Measurements from ENCODE around the gene CARD11. TPM values are rescaled to one million over a fixed set of nuclear protein-coding genes. Genes with fewer than 3 reads are reported as not detected.

Gene CARD11
- total RNA-seq, 2 donors from 2014 or later, result 0.87 to 2.4 TPM

- Histone ChIP-seq H3K36me3 (no peaks in the 10 kb centered on the region), H3K4me1 (replicated peaks) (no peaks in the 10 kb centered on the region), H3K9me3 (no peaks in the 10 kb centered on the region), H3K27me3 (replicated peaks; ENCODE audit: insufficient read depth) (no peaks in the 10 kb centered on the region), H3K27ac (no peak overlapping the region), H3K4me3 (no peak overlapping the region)
- DNase-seq (ENCODE audit: low spot score), result no peak
- intact Hi-C loops (cut with DNase I), result no loop called here
- TF ChIP-seq POLR2A (IDR thresholded peaks at IDR 0.05) (no peak), POLR2AphosphoS5 (IDR thresholded peaks at IDR 0.05) (no peak)
- TF ChIP-seq, protein P1, sequence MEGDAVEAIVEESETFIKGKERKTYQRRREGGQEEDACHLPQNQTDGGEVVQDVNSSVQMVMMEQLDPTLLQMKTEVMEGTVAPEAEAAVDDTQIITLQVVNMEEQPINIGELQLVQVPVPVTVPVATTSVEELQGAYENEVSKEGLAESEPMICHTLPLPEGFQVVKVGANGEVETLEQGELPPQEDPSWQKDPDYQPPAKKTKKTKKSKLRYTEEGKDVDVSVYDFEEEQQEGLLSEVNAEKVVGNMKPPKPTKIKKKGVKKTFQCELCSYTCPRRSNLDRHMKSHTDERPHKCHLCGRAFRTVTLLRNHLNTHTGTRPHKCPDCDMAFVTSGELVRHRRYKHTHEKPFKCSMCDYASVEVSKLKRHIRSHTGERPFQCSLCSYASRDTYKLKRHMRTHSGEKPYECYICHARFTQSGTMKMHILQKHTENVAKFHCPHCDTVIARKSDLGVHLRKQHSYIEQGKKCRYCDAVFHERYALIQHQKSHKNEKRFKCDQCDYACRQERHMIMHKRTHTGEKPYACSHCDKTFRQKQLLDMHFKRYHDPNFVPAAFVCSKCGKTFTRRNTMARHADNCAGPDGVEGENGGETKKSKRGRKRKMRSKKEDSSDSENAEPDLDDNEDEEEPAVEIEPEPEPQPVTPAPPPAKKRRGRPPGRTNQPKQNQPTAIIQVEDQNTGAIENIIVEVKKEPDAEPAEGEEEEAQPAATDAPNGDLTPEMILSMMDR (IDR thresholded peaks at IDR 0.05), result no peak
- WGBS, result 91% methylated on average over 13 of the region's 13 CpGs
Observed at GRCh38 chr7:2930310-2931033, 113.2 kb downstream of the CARD11 start.

- no peak for TF ChIP-seq POLR2A (IDR thresholded peaks at IDR 0.05)
- TF ChIP-seq POLR2AphosphoS5 (IDR thresholded peaks at IDR 0.05), result no peak
- TF ChIP-seq, protein P1 (IDR thresholded peaks at IDR 0.05), result no peak
- no peak for DNase-seq (ENCODE audit: low spot score)
- Histone ChIP-seq H3K9me3 (no peaks in the 10 kb centered on the region), H3K4me3 (no peak overlapping the region), H3K27me3 (replicated peaks; ENCODE audit: insufficient read depth) (no peaks in the 10 kb centered on the region), H3K27ac (no peak overlapping the region), H3K36me3 (no peaks in the 10 kb centered on the region), H3K4me1 (replicated peaks) (no peaks in the 10 kb centered on the region)
- 80% methylated on average over 26 of the region's 26 CpGs for WGBS
- intact Hi-C loops (cut with DNase I), result no loop called here
Observed at GRCh38 chr7:2929321-2930201, 114.1 kb downstream of the CARD11 start.

DNA sequence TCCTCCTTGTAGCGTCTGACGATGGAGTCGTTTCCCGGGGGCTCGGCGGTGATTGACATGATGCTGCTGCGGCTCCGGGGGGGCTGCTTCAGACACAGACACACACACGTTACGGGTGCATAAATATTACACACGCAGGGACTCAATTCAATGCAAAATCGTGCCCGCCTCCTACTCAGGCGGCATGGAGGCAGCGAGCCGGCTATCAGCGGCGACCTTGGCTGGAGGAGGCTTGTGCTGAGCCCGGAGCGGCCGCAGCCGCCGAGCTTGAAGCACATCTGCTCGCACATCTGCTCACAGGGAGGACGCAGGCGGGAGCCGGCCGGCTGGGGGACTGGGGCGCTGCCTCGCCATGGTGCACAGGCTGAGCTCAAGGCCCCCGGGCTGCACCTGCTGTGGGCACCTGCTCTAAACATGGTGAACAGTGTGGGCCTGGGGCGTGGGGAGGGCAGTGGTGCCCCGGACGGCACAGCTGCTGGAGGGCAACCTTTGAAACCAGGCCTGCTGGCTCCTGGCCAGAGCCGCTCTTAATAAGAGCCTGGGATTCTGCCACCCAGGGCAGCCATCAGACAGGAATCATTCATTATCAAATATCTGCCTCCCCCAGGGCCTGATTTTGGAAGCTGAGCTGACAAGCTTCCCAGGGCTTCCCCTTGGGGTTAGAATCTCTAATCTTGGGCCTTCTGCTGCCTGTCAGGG lies 114.9 kb downstream of the CARD11 start:
- intact Hi-C loops (cut with DNase I), result no loop called here
- Histone ChIP-seq H3K4me1 (replicated peaks) (no peaks in the 10 kb centered on the region), H3K36me3 (no peaks in the 10 kb centered on the region), H3K27ac (no peak overlapping the region), H3K27me3 (replicated peaks; ENCODE audit: insufficient read depth) (no peaks in the 10 kb centered on the region), H3K9me3 (no peaks in the 10 kb centered on the region), H3K4me3 (no peak overlapping the region)
- WGBS, result 77% methylated on average over 35 of the region's 35 CpGs
- no peak for TF ChIP-seq POLR2A (IDR thresholded peaks at IDR 0.05)
- TF ChIP-seq, protein P1 (IDR thresholded peaks at IDR 0.05), result no peak
- no peak for DNase-seq (ENCODE audit: low spot score)

DNA sequence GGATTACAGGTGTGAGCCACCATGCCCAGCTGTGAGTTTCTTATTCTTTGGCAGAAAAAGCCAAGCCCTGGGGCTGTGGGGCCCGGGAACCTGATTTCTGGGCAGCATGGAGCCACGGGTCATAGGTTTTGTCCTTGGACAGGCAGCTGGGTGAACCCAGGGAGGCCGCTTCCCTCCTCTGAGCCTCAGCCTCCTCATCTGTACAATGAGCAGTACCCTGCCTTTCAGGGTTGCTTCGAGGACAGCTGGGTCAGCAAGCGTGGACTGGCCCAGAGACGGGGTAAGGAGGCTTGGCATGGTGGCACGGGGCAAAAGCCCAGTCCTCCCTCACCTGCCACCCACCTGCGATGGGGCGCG lies 115.4 kb downstream of the CARD11 start:
- intact Hi-C loops (cut with DNase I), result no loop called here
- DNase-seq (ENCODE audit: low spot score), result no peak
- Histone ChIP-seq H3K4me1 (replicated peaks) (no peaks in the 10 kb centered on the region), H3K36me3 (no peaks in the 10 kb centered on the region), H3K27ac (no peak overlapping the region), H3K27me3 (replicated peaks; ENCODE audit: insufficient read depth) (no peaks in the 10 kb centered on the region), H3K4me3 (no peak overlapping the region), H3K9me3 (no peaks in the 10 kb centered on the region)
- TF ChIP-seq POLR2A (IDR thresholded peaks at IDR 0.05), result no peak
- TF ChIP-seq, protein P1 (IDR thresholded peaks at IDR 0.05), result no peak
- no peak for TF ChIP-seq POLR2AphosphoS5 (IDR thresholded peaks at IDR 0.05)
- 85% methylated on average over 10 of the region's 10 CpGs for WGBS
